CD1c-positive myeloid dendritic cell (primary cell): Measurements from ENCODE around the gene MYH9.
"Not testable (repeated sequence)": the region's sequence is repeated elsewhere in the genome, so short reads cannot be mapped to it uniquely, and the experiment has no call there.

Source experiments
- DNase-seq: peaks from one replicate; pipeline ENCODE4 v3.0.0-alpha.2; 2016; ENCODE audit errors: extremely low spot score

The MYH9 gene

DNA sequence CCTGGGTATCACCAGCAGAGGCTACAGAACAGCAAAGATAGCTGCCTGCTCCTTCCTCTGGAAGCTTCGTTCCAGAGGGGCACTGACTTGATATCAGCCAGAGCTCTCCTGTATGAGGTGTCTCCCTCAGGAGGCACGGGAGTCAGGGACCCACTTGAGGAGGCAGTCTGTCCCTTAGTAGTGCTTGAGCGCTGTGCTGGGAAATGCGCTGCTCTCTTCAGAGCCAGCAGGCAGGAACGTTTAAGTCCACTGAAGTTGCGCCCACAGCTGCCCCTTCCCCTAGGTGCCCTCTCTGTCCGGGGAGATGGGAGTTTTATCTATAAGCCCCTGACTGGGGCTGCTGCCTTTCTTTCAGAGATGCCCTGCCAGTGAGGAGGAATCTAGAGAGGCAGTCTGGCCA lies 116.5 kb downstream of the MYH9 start:
- DNase-seq: not testable (repeated sequence)

DNA sequence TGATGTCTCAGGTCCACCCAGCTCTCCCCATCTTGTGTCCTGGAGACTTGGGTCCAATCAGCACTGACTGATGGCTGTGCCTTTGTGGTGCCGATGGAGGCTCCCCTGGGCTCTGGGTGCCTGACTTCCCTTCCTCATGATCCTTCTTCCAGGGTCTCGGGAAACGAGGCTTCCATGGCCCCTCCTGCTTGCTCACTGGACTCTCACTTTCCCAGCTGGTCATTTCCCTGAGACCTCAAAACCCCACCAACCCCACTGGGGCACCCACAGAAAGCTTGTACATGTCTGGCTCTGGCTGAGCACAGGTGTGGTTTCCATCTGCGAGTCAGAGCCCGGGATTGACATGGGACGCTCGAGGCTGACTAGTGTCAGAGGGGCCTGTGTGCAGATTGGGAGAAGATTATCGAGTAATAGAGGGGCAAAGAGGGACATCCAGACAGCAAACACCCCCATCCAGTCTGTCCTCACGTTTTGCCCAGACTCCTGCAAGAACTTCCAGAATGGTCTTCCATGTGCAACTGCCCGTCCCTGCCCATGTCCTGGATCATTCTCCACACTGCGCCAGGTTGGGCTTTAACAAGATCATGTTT lies 119.8 kb downstream of the MYH9 start:
- no peak for DNase-seq

DNA sequence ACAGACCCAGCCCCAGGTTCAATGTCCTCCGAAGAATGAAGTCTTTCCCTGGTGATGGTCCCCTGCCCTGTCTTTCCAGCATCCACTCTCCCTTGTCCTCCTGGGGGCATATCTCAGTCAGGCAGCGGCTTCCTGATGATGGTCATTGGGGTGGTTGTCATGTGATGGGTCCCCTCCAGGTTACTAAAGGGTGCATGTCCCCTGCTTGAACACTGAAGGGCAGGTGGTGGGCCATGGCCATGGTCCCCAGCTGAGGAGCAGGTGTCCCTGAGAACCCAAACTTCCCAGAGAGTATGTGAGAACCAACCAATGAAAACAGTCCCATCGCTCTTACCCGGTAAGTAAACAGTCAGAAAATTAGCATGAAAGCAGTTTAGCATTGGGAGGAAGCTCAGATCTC lies 120.7 kb downstream of the MYH9 start:
- no peak for DNase-seq

DNA sequence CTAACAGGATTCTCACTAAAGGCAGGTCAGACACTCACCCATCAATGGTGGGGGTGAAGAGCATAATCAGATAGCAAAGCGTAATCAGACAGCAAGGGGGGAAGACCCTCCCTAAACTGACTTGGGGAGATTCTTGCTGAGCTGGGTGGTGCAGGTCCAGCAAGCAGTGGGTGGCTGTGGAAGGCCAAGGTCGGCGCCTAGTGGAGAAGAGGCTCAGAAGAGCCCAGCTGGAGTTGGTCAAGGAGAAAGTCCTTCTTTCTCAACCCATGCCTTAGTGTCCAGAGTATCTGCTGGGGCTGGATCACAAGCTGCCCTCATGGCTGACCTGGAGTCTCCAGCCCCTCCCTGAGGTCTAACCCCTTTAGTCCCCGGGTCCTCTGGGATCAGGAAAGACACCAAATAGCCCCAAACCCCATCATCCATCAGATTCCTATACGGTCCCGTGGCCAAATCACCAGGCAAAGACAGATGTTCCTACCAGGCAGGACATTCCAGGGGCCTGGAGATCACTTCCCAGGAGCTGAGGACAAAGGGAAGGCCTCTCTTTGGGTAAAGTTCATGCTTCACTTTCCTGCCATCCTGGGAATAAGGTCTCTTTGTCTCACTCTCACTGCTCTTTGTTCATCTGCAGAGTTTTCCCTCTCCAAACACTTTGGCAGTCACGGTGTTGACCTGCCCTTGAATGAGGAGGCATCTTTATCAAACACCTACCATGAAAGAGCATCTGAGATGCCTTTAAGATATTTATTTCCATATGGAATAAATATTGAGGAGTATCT lies 123.7 kb downstream of the MYH9 start:
- not testable (repeated sequence) for DNase-seq

DNA sequence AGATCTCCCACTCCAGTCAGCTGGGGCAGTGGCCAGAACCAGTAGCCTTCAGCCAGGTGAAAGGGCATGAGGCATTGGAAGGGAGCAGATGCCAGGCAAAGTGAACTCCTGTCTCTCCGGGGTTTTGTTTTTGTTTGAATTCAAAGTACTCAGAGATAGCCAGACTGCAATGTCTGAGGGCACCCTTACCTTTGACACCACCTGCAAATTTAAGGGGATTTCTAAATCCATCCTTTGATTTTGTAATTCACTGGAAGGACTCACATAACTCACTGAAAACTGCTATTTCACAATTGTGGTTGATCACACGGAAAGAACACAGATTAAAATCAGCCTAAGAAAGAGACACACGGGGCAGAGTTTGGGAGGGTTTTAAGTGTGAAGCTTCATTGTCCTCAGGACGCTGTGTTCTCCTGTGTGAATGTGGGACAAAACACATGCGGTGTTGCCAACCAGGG lies 124.5 kb downstream of the MYH9 start:
- DNase-seq: not testable (repeated sequence)

DNA sequence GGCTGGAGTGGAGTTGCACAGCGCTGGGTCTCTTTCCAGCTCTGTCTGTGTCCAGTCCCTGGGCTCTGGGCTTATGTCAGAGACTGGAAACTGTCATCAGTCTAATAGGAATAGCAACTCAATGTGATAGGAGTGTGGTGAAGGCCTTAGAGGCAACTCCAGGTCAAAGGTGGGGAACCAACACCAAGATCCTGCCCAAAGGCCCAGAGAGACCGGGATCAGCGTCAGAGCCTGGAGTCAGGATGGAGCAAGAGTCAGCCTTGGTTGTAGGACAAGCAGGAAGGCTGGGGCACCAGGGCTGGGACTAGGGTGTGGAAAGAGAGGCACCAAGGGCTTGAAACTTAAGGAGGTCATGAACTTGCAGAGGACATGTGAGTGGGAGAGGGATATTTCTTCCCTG lies 125.5 kb downstream of the MYH9 start:
- DNase-seq: not testable (repeated sequence)

DNA sequence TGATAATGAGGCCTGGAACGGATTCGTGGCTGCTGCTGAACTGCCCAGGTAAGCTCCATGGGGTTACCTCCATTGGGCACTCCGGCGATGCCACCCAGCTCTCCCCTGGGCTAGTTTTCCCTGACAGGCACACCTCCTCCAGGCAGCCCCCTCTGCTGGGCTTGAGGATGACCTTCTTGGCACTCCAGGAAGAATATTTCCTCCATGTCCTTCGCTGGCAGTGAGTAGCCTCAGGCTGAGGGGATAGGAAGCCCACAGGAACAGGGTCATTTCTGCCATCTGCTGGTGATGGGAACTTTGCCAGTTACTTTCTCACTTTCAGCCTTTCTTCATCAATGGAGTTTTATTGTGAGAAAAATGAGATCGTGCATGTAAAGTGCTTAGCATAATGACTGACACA lies 126.1 kb downstream of the MYH9 start:
- not testable (repeated sequence) for DNase-seq

DNA sequence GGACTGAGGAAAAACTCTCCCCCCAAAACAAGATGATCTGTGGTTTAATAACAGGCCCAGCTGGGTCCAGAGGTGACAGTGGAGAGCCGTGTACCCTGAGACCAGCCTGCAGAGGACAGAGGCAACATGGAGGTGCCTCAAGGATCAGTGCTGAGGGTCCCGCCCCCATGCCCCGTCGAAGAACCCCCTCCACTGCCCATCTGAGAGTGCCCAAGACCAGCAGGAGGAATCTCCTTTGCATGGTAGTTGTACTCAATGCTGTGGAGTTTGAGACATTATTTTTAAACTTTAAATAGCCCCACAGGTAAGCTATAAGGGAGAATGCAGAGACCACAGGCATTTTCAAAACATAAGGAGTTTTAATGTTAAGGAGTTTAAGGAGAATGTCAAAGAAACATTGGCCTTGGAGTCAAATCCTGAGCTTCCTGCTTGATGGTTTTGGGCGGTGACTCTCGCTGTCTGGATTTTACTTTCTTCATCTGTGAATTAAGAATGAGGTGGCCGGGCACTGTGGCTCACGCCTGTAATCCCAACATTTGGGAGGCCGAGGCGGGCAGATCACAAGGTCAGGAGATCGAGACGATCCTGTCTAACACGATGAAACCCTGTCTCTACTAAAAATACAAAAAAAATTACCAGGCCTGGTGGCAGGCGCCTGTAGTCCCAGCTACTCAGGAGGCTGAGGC lies 128.0 kb downstream of the MYH9 start:
- no peak for DNase-seq

DNA sequence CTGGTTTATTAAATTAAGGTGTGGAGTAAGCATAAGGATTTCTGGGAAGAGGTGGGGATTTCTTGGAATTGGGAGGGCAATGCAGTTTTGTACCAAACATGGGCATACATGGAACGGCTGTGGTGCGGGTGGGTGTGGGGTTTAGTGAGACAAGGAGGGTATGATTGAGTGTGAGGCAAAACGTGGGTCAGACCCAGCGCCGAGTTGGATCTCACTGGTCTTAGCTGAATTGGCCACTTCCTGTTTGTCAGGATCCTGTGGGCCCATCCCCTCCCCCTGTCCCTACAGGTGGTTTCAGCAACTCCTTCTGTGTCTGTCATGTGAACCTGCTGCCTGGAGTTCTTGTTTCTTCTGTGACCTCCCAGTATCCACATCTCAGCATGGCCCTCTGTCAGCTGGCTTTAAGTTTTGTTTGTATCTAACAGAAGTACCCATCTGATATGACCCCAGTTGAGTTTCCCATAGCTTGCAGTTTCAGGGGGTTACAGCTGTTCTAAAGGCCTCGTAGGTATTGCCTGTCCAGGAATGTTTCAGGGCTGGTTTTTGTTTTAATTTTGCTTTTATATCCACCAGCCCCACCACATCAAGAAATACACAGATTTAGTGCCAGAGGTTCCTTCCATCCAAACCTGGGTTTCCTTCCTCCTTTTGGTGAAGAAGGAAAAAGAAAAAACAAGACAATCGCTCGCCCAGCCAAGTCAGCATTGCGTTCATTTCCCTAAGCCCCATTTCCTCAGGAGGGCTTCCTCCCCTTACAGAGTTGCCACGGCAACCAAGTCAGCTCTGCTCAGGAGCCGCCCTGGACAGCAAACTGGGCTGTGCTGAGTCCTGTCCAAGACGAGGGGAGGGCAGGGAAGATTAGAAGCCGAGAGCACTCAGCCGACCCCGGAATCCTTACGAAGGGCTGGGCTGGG lies 128.8 kb downstream of the MYH9 start:
- no peak for DNase-seq

DNA sequence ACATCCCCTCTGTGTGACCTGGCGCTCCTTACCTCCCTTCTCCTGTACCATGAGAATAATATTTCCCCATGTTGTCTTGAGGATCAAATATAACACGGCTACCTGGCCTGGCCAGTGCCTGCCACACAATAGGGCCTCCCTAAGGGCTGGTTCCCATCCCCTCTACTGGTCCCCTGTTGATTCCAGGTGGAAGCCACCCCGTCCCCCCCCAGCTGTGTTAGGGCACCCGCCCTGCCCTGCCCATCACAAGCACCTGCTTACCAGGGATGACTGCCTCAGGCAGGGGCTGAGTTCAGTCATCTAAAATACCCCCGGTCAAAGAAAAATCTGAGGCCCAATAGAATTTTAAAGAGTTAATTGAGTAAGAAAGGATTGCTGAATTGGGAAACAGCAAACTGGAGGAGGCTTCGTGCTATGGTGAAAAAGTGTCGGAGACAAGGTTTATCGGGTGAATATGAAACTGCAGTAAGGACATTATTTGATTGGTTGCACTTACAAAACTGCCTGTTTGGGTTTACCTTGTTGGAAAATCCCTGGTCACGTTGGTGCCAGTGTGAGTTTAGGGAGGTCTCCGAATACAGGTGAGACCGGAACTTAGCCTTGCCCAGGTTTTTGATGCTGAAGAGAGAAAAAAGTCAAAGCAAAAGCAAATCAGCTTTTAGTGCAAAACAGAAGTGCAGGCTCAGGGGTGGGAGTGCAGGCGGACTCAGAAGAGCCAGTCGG lies 129.7 kb downstream of the MYH9 start:
- no peak for DNase-seq

DNA sequence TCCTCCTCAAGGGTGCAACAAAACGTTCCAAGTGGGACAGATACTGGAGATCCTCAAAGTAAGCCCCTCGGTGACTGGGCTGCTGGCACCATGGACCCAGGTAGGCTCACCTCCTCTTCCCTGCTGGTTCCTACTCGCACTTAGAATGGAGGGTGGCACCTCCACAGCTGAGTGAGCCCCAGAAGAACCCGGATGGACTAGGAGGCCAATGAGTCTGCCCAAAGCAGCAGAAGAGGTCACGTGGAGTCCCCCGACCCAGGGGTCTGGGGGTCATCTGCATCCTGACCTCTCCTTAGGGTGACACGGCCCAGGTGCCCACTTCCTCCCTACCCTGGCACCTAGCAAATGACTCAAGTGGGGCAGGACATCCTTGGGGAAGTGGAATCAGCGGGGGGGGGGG lies 130.5 kb downstream of the MYH9 start:
- DNase-seq: no peak

DNA sequence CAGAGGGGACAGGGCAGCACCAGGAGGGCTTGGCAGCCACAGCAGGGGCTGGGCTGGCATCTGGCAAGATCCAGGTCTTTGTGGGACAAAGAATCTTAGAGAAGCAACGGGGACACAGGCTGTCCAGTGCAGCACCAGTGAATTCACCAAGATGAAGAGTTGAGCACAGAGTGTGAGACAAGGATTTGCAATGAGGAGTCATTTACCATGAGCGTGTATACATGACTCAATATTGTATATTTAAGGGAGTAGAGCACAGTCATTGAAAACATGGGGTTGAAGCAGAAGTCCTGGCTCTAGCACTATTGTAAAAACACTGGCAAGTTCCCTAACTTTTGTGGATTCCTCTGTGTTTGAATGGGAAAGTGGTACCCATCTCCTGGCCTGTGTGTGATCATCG lies 131.3 kb downstream of the MYH9 start:
- DNase-seq: no peak

DNA sequence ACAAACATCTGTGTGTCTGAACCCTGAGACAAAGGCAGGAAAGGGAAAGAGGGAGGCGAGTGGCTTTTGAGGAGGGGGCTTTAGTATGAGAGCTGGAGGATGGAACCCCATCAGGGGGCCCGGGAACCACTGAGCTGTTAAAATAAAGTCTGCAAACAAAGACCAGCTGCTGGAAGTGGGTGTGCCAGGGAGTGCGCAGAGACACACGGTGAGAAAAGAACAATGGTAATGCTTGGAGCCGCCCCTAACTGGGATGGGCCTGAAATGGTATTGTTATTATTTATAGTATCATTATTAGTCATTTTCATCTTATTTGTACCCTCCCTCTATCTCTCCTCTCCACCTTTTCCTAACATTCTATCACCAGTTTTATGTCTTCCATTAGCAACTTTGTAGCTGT lies 132.2 kb downstream of the MYH9 start:
- DNase-seq: not testable (repeated sequence)

DNA sequence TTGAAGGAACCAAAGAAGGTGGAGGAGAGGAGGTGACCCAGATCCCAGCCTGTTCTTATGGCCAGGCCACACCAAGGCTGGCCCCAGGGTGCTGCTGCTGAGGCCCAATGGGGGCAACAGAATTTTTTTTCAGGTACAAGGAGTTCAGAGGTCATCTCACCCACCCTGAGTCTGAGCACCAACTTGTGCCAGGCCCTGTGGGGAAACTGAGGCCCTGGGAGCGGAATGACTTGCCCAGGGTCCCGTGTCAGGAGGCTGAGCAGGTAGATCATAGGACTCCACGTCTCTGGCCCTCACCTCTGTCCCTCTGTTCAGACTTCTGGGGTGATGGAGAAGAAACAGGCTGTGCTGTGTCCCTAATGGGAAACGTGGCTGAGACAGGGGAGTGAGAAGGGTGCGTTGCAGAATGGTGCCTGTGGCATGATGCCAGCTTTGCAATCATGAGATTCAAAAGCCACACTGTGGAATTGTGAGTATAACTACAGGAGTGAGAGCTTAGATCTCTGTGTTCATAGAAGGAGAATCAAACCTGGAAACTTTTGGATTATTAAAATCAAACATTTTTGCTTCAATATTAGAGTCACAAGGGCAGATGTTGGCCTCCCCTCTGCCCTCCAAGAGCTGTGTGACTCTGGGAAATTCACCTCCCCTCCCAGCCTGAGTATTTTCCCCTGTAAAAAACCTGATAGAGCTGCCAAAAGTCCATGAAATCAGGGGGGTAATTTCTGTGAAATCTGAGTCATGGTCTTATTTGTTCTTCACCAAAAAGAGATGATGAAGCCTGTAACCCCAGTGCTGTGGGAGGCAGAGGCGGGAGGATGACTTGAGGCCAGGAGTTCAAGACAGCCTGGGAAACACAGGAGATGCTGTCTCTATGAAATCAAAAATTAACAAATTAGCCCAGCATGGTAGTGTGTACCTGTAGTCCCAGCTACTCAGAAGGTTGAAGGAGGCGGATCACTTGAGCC lies 134.0 kb downstream of the MYH9 start:
- peak; percentile 16 for DNase-seq

DNA sequence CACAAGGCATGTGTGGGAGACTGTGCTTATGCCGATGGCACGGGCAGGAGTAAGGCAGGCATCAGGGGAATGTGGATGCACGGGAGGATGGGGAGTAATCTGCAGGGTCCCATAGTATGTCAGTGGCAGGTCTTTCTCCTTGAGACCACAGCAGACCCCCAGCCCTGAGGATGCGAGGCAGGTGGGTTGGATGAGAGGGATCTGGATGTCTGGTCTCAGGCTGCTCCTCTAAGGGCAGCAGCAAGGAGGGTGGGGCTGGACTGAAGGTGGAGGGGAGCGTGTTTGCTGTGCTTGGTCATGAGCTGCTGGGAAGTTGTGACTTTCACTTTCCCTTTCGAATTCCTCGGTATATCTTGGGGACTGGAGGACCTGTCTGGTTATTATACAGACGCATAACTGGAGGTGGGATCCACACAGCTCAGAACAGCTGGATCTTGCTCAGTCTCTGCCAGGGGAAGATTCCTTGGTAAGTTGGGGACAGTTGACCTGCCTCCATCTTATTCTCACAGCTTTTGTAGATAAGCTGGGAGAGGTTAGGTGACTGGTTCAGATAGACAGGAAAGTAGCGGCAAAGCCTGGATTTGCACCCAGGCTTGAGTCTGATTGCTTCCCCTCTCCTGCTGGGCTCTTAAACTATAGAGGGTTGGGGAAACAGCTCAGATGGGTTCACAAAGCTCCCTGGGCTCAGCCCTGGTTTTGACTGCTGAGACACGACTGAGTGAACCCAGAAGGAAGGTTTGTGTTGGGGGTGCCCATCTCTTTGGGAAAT lies 134.8 kb downstream of the MYH9 start, which contains the start of gene APOL1:
APOL1 (plus strand) TSS at position 380 of the 769 bp plus-strand sequence. CDS start 1,823 bp downstream, outside the sequence.
- DNase-seq: peak; percentile 59

DNA sequence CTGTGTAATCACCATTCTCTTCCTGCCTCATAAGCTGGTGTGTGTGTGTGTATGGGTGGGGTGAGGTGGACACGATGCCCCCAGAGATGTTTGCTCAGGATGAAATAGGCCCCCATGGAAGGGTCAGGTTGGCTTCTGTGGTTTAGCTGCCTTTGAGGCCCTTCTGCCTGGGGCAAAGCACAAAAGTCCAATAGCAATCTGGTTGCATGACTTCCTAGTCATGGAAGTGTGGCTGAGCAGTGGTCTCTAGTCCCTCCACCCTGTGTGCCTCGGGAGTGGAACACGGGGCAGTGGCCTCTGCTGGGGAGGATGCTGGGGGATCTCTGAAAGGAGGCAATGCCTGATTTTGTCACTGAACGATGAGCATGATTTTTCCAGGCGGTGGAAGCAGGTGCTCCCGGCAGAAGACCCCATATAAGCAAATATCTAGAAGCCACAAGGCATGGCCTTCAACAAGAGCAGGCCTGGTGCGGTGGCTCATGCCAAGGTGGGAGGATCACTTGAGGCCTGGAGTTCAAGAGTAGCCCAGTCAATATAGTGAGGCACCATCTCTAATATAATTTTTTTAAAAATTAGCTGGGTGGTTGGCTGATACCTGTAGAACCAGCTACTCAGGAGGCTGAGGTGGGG lies 135.7 kb downstream of the MYH9 start:
- DNase-seq: not testable (repeated sequence)

DNA sequence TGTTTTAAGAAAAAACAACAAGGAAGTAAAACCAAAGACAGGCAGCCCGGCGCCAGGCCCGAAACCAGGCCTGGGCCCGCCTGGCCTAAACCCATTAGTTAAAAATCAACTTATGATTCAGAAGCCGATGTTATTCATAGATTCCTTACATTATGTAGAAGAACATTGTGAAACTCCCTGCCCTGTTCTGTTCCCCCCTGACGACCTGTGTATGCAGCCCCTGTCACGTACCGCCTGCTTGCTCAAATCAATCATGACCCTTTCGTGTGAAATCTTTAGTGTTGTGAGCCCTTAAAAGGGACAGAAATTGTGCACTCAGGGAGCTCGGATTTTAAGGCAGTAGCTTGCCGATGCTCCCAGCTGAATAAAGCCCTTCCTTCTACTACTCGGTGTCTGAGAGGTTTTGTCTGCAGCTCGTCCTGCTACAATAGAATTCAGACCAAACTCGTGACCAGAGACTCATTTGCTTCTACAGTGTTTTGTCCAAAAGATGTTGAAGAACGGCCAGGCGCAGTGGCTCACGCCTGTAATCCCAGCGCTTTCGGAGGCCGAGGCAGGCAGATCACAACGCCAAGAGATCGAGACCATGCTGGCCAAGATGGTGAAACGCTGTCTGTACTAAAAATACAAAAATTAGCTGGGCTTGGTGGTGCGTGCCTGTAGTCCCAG lies 137.3 kb downstream of the MYH9 start:
- not testable (repeated sequence) for DNase-seq

DNA sequence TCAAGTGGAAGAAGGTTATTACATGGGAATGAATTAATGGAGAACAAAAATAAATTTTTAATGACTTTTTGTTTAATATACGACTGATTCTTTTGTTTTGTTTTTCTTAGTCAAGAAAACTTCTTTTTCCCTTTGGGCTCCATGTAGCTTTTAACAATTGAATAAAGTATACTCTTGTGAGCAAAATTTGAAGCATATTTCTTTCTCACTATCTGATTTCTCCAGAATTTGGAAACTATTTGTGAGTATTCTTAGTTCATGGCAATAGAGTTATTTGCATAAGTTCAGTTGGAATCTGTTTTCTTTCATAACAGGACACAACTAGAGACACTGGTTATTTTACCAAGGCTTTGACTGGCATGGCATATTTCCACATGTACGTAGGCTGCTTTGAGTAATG lies 138.6 kb downstream of the MYH9 start:
- no peak for DNase-seq
